DOHH2 (cell line): ENCODE data around the gene KDELR3.

Experiments
- CTCF ChIP-seq: fragments of 200-600 bp; sonication (generic); IDR thresholded peaks from one replicate; pipeline ENCODE4 v1.5.1; 2014; ENCODE audit warnings: antibody characterized with exemption, mild to moderate bottlenecking, low read depth, low read length; ENCODE audit not compliant: poor library complexity, severe bottlenecking
- EZH2phosphoT487 ChIP-seq: fragments of 200-600 bp; sonication (generic); IDR thresholded peaks from 2 replicates; pipeline ENCODE4 v1.6.1; 2017; ENCODE audit warnings: borderline replicate concordance, mild to moderate bottlenecking, antibody characterized with exemption, low read length, moderate library complexity, mixed read lengths

GRCh38 chr22:38461414-38462081, 6.3 kb upstream of the KDELR3 start:
- TF ChIP-seq CTCF, result no peak
- no peak for TF ChIP-seq EZH2phosphoT487
